Urinary bladder (tissue), 4 donors: Measurements from ENCODE around the gene MIER3. TPM values are rescaled to one million over a fixed set of nuclear protein-coding genes. Genes with fewer than 3 reads are reported as not detected.
A peak's percentile ranks its signal among the peaks of the same experiment; 100 is the strongest.

ENCODE experiments used
- DNase-seq: peaks from one replicate; pipeline ENCODE4 v3.0.0-alpha.2; 2015; ENCODE audit errors: extremely low spot score
- H3K27ac ChIP-seq: one replicate; pipeline ENCODE4 v1.5.1; 2013; ENCODE audit warnings: low read depth, mild to moderate bottlenecking, moderate library complexity
- H3K36me3 ChIP-seq: one replicate; pipeline ENCODE4 v1.6.1; 2013; ENCODE audit warnings: mild to moderate bottlenecking, moderate library complexity; ENCODE audit not compliant: insufficient read depth
- H3K4me1 ChIP-seq: one replicate; pipeline ENCODE4 v1.6.1; 2013; ENCODE audit warnings: mild to moderate bottlenecking, moderate library complexity; ENCODE audit not compliant: insufficient read depth
- H3K4me3 ChIP-seq: one replicate; pipeline ENCODE4 v1.5.1; 2013; ENCODE audit warnings: low read depth, low read length
- WGBS: extraction: QIAGEN DNeasy Blood & Tissue Kit; methylation state at CpG from one replicate; pipeline ENCODE4 v1.1.7; 2013; 5-methylcytosine and 5-hydroxymethylcytosine counted together
- polyA plus RNA-seq: library from polyadenylated mRNA; stranded (reverse); fragments of 200-250 nt; gene quantifications from one replicate; pipeline ENCODE4 v1.2.3, GENCODE V29; 2013
- total RNA-seq: library from RNA; depleted of rRNA; stranded (reverse); fragments of >200 nt; gene quantifications from one replicate; pipeline ENCODE4 v1.2.3, GENCODE V29; 2014
- donor health status: healthy with polysubstance abuse.
- donor health status: healthy.

The MIER3 gene
- total and polyA plus RNA-seq, 2 donors: 8.7 to 36.6 TPM

GRCh38 chr5:56908942-56909293 is 43.0 kb downstream of the MIER3 start:
- H3K4me1 ChIP-seq: no peaks in the 10 kb centered on the region
- under 1% methylated on average over 19 of the region's 19 CpGs for WGBS
- peak; percentile 40 for DNase-seq

GRCh38 chr5:56900858-56901578 is 50.9 kb downstream of the MIER3 start:
- no peaks in the 10 kb centered on the region for H3K36me3 ChIP-seq
- WGBS: 37% methylated on average over 3 of the region's 3 CpGs
- DNase-seq: no peak
- H3K27ac ChIP-seq: no peak overlapping the region
- no peak overlapping the region for H3K4me3 ChIP-seq
- no peaks in the 10 kb centered on the region for H3K4me1 ChIP-seq

More at GRCh38 chr5:56908942-56909293, 43.0 kb downstream of the MIER3 start:
- no peaks in the 10 kb centered on the region for H3K36me3 ChIP-seq
- H3K27ac ChIP-seq: peak overlapping the region; percentile 94
- H3K4me3 ChIP-seq: peak overlapping the region; percentile 62

DNA sequence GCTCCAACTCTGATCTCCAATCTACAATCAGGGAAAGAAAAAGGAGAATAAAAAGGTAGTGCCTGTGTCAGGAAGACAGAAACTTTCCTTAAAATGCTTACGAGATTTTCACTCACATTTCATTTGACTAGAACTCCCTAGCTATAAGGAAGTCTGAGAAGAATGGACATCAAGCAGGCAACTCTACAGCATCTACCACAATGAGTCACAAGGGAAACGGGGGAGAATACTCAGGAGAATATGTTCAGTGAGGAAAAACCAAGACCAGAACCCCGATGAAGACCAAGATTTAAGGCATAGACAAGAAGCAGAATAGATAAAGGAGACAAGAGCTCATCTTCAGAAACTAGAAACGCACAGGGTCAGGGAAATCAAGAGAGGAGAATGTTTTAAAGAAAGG is 51.5 kb downstream of the MIER3 start:
- no peaks in the 10 kb centered on the region for H3K4me1 ChIP-seq
- WGBS: 63% methylated on average over 4 of the region's 4 CpGs
- DNase-seq: no peak
- H3K27ac ChIP-seq: no peak overlapping the region
- no peak overlapping the region for H3K4me3 ChIP-seq
- no peaks in the 10 kb centered on the region for H3K36me3 ChIP-seq

DNA sequence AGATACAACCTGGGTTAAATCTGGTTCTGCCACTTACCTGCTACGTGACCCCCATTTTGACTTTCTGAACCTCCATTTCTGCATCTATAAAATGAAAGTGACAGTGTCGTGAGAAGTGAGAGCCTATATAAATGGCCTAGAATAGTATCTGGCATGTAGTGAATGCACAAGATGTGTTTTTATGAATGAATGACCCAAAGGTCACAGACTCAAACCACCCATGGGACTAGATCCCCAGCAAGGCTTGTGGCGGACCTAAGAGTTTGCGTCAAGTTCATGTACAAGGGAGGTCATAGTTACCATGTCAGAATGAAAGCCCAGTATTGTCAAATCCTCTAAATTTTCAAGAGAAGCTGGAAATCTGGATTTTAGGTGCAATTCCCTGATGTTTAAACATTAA is 53.7 kb downstream of the MIER3 start:
- 83% methylated on average over 4 of the region's 4 CpGs for WGBS
- no peak overlapping the region for H3K4me3 ChIP-seq

DNA sequence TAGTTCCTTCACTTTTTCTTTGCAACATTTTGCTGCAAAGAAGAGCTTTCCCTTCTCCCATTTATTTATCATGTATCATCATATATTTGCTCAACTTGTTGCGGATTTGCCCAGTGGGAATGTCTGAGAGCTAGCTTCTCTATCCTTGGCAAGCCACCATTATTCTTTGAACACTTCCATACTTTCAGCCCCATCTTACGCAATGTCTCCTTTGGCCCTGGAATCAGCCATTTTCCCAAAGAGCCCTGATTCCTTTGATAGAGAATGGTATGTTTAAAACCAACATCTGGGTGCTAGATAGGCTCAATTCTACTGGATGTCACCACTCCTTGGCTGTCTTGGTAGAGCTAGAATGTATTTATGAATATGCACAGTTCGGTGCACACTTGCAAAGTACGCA is 55.2 kb downstream of the MIER3 start:
- WGBS: 97% methylated on average over 4 of the region's 4 CpGs
- Histone ChIP-seq H3K4me3 (no peak overlapping the region), H3K4me1 (no peaks in the 10 kb centered on the region), H3K27ac (no peak overlapping the region), H3K36me3 (peaks cover 4% of the 10 kb centered on the region)
- DNase-seq: no peak

More for the DNA sequence above, 53.7 kb downstream of the MIER3 start:
- Histone ChIP-seq H3K36me3 (peaks cover 4% of the 10 kb centered on the region), H3K4me1 (no peaks in the 10 kb centered on the region), H3K27ac (no peak overlapping the region)
- no peak for DNase-seq

DNA sequence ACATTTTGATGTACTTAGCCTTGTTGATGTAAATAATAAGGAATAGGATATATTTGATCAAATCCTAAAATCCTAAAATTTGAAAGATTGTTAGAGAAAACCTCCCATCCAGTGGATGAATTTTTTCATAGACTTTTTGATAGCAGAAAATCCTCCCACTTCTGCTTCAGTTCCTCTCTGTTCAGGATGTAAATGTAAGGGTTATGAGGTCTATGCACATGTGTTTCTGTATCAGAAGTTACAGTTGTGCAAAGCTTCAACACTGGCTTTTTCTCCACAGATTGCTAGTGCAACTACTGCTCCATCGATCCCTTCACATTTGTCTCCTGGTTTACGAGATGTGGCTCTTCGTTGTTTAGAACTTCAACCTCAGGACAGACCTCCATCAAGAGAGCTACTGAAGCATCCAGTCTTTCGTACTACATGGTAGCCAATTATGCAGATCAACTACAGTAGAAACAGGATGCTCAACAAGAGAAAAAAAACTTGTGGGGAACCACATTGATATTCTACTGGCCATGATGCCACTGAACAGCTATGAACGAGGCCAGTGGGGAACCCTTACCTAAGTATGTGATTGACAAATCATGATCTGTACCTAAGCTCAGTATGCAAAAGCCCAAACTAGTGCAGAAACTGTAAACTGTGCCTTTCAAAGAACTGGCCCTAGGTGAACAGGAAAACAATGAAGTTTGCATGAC is 58.5 kb downstream of the MIER3 start:
- Histone ChIP-seq H3K36me3 (peaks cover 8% of the 10 kb centered on the region), H3K4me1 (no peaks in the 10 kb centered on the region), H3K27ac (no peak overlapping the region), H3K4me3 (no peak overlapping the region)
- 91% methylated on average over 5 of the region's 5 CpGs for WGBS
- no peak for DNase-seq

- no peak overlapping the region for H3K27ac ChIP-seq
- H3K4me1 ChIP-seq: no peaks in the 10 kb centered on the region
- peaks cover 6% of the 10 kb centered on the region for H3K36me3 ChIP-seq
- WGBS: 97% methylated on average over 5 of the region's 5 CpGs
- DNase-seq: no peak
- no peak overlapping the region for H3K4me3 ChIP-seq
These were observed 70.4 kb downstream of the MIER3 start for GRCh38 chr5:56881571-56881970.

DNA sequence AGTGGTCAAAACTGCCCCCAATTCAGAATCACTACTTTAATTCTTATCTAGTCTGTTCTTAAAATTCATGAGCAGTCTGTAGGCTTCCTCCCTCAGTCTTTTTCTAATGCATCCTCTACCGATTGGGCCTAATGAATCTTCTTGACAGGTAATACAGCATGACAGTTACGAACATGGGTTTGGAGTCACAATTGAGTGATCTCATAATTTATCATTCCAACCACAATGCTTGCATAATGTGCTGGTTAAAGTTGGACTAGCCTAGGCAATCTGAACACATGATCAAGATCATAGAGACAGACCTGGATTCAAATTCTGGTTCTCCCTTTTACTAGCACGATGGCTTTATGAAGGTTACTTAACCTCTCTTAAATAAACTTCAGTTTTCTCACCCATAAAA is 75.6 kb downstream of the MIER3 start:
- Histone ChIP-seq H3K27ac (no peak overlapping the region), H3K4me3 (no peak overlapping the region), H3K36me3 (peaks cover 8% of the 10 kb centered on the region), H3K4me1 (no peaks in the 10 kb centered on the region)
- 83% methylated on average over 3 of the region's 3 CpGs for WGBS
- DNase-seq: no peak

GRCh38 chr5:56873056-56873455 is 78.9 kb downstream of the MIER3 start:
- peaks cover 8% of the 10 kb centered on the region for H3K36me3 ChIP-seq
- 72% methylated on average over 3 of the region's 3 CpGs for WGBS

DNA sequence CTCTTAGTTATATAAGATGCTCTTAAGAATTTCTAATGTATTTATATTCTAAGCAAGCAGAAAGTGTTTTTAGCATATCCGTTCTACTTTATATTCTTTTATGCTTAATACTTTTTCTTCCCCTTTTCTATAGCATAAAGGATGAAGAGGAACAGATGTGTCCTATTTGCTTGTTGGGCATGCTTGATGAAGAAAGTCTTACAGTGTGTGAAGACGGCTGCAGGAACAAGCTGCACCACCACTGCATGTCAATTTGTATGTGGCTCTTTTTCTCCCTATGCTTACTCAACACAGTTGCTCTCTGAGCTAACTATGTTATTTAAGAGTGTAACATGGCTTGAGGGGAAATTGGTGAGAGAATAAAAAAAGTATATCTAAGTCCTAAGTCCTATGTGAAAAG is 80.1 kb downstream of the MIER3 start:
- Histone ChIP-seq H3K27ac (no peak overlapping the region), H3K4me3 (no peak overlapping the region), H3K4me1 (no peaks in the 10 kb centered on the region), H3K36me3 (peaks cover 8% of the 10 kb centered on the region)
- DNase-seq: no peak
- 87% methylated on average over 2 of the region's 2 CpGs for WGBS

More at GRCh38 chr5:56873056-56873455, 78.9 kb downstream of the MIER3 start:
- Histone ChIP-seq H3K27ac (no peak overlapping the region), H3K4me1 (no peaks in the 10 kb centered on the region), H3K4me3 (no peak overlapping the region)
- DNase-seq: no peak

Other genes starting within 250 kb of the MIER3 start
- 62.2 TPM for gene MAP3K1, start 136.6 kb downstream of the MIER3 start, total RNA-seq
- 3.7 TPM for gene MAP3K1, start 136.6 kb downstream of the MIER3 start, polyA plus RNA-seq
- gene SETD9, start 42.5 kb downstream of the MIER3 start, total RNA-seq: 4.8 TPM
- gene SETD9, start 42.5 kb downstream of the MIER3 start, polyA plus RNA-seq: 8.7 TPM
- 174 TPM for gene GPBP1, start 221.9 kb upstream of the MIER3 start, total RNA-seq
- gene GPBP1, start 221.9 kb upstream of the MIER3 start, polyA plus RNA-seq: 41.4 TPM